ENCODE results near the gene EXOC7. TPM values are rescaled to one million over a fixed set of nuclear protein-coding genes. Genes with fewer than 3 reads are reported as not detected.

Gene EXOC7
- total RNA-seq, 2 experiments from 2014 or later: 122 to 173 TPM

GRCh38 chr17:76147211-76148014, 43.8 kb upstream of the EXOC7 start:
- TF ChIP-seq CTCF (conservative IDR thresholded peaks at IDR 0.05; ENCODE audit: low read length) (peak; percentile 90), EZH2phosphoT487 (IDR thresholded peaks at IDR 0.05; ENCODE audit: borderline replicate concordance, low read depth, low read length) (no peak)
- no peaks in the 10 kb centered on the region for H4K20me1 ChIP-seq (ENCODE audit: insufficient read depth, low read length)
- BruUV-seq (replicated peaks): no TSS peak
- H3K79me2 ChIP-seq (ENCODE audit: insufficient read depth, low read depth, low read length): no peaks in the 10 kb centered on the region
- no peak overlapping the region for H3K4me2 ChIP-seq (ENCODE audit: low read length)
- H3K9me3 ChIP-seq (ENCODE audit: low read length): no peaks in the 10 kb centered on the region
- peak; percentile 41 for DNase-seq (ENCODE audit: low spot score)
- peaks cover 64% of the 10 kb centered on the region for H3K4me1 ChIP-seq (ENCODE audit: insufficient read depth, low read length, poor library complexity, severe bottlenecking)
- ChIA-PET POLR2A (interaction anchor here (0.7 to 1.6 kb wide), 3 partner anchors 13 to 125 kb away, joined by 3 to 9 read pairs (median 6); no protein-coding TSS in a partner anchor), CTCF (ENCODE audit: unreplicated experiment) (no interaction called here)
- peak overlapping the region; percentile 70 for H3K27ac ChIP-seq (ENCODE audit: low read depth, low read length, poor library complexity, severe bottlenecking)
- H3K36me3 ChIP-seq (ENCODE audit: insufficient read depth, low read length): no peaks in the 10 kb centered on the region
- intact Hi-C loops (cut with micrococcal nuclease; ENCODE audit: unreplicated experiment): no loop called here
- no peaks in the 10 kb centered on the region for H3K9me2 ChIP-seq (ENCODE audit: insufficient read depth, low read length)
- no peak overlapping the region for H3K4me3 ChIP-seq (ENCODE audit: low read depth, low read length, poor library complexity, severe bottlenecking)
- no peak overlapping the region for H2AFZ ChIP-seq (ENCODE audit: low read length)

GRCh38 chr17:76146053-76146851, 42.7 kb upstream of the EXOC7 start:
- Histone ChIP-seq H3K9me2 (ENCODE audit: insufficient read depth, low read length) (no peaks in the 10 kb centered on the region), H3K4me2 (ENCODE audit: low read length) (peak overlapping the region; percentile 69), H3K36me3 (ENCODE audit: insufficient read depth, low read length) (no peaks in the 10 kb centered on the region), H3K4me3 (ENCODE audit: low read depth, low read length, poor library complexity, severe bottlenecking) (peak overlapping the region; percentile 48), H2AFZ (ENCODE audit: low read length) (peak overlapping the region; percentile 83), H3K79me2 (ENCODE audit: insufficient read depth, low read depth, low read length) (no peaks in the 10 kb centered on the region), H3K4me1 (ENCODE audit: insufficient read depth, low read length, poor library complexity, severe bottlenecking) (peaks cover 66% of the 10 kb centered on the region), H3K27ac (ENCODE audit: low read depth, low read length, poor library complexity, severe bottlenecking) (peak overlapping the region; percentile 70), H3K9me3 (ENCODE audit: low read length) (no peaks in the 10 kb centered on the region), H4K20me1 (ENCODE audit: insufficient read depth, low read length) (no peaks in the 10 kb centered on the region)
- DNase-seq (ENCODE audit: low spot score): peak; percentile 39
- intact Hi-C loops (cut with micrococcal nuclease; ENCODE audit: unreplicated experiment): no loop called here
- ChIA-PET POLR2A (interaction anchor here (0.6 to 3.1 kb wide), 10 partner anchors 13 to 134 kb away, joined by 3 to 14 read pairs (median 6); no protein-coding TSS in a partner anchor), CTCF (ENCODE audit: unreplicated experiment) (interaction anchor here (0.6 to 1.8 kb wide), 4 partner anchors 10 to 123 kb away, joined by 3 to 6 read pairs (median 3); no protein-coding TSS in a partner anchor)
- no peak for TF ChIP-seq EZH2phosphoT487 (IDR thresholded peaks at IDR 0.05; ENCODE audit: borderline replicate concordance, low read depth, low read length)
- TF ChIP-seq CTCF (conservative IDR thresholded peaks at IDR 0.05; ENCODE audit: low read length): no peak
- BruUV-seq (replicated peaks): no TSS peak

Measured in OCI-LY7 (cell line).